T follicular helper cell (primary cell): Measurements from ENCODE around the gene PHLDB2.

Source experiments
- DNase-seq: peaks from one replicate; pipeline ENCODE4 v3.0.0-alpha.2; 2020; ENCODE audit warnings: low read depth

Gene PHLDB2

GRCh38 chr3:111884411-111885018 is 25.4 kb downstream of the PHLDB2 start:
- DNase-seq: no peak

- no peak for DNase-seq
These were observed 26.5 kb downstream of the PHLDB2 start for GRCh38 chr3:111885578-111885977.

- no peak for DNase-seq
These were observed 31.1 kb downstream of the PHLDB2 start for GRCh38 chr3:111890051-111890580.

- no peak for DNase-seq
These were observed 33.0 kb downstream of the PHLDB2 start for GRCh38 chr3:111892070-111892469.

GRCh38 chr3:111895071-111895470 is 36.0 kb downstream of the PHLDB2 start:
- no peak for DNase-seq

GRCh38 chr3:111899966-111900365 is 40.9 kb downstream of the PHLDB2 start:
- no peak for DNase-seq

GRCh38 chr3:111901637-111902036 is 42.6 kb downstream of the PHLDB2 start:
- DNase-seq: no peak

GRCh38 chr3:111902534-111902933 is 43.5 kb downstream of the PHLDB2 start:
- DNase-seq: no peak

GRCh38 chr3:111903067-111903511 is 44.0 kb downstream of the PHLDB2 start:
- no peak for DNase-seq

- DNase-seq: no peak
These were observed 45.5 kb downstream of the PHLDB2 start for GRCh38 chr3:111904376-111905241.

GRCh38 chr3:111906656-111907055 is 47.6 kb downstream of the PHLDB2 start:
- no peak for DNase-seq

- no peak for DNase-seq
These were observed 48.1 kb downstream of the PHLDB2 start for GRCh38 chr3:111907151-111907550.

GRCh38 chr3:111910806-111911205 is 51.7 kb downstream of the PHLDB2 start:
- no peak for DNase-seq

- no peak for DNase-seq
These were observed 52.4 kb downstream of the PHLDB2 start for GRCh38 chr3:111911446-111911845.

GRCh38 chr3:111913163-111913763 is 54.2 kb downstream of the PHLDB2 start:
- no peak for DNase-seq

GRCh38 chr3:111915905-111916304 is 56.8 kb downstream of the PHLDB2 start:
- no peak for DNase-seq

- DNase-seq: no peak
These were observed 58.2 kb downstream of the PHLDB2 start for GRCh38 chr3:111917300-111917699.

- no peak for DNase-seq
These were observed 60.5 kb downstream of the PHLDB2 start for GRCh38 chr3:111919370-111920065.

- no peak for DNase-seq
These were observed 62.1 kb downstream of the PHLDB2 start for GRCh38 chr3:111921181-111921580.

- no peak for DNase-seq
These were observed 64.2 kb downstream of the PHLDB2 start for GRCh38 chr3:111923095-111923771.

GRCh38 chr3:111923806-111924205 is 64.7 kb downstream of the PHLDB2 start:
- no peak for DNase-seq
